Measurements from ENCODE around the gene ENO4.

The ENO4 gene

GRCh38 chr10:116848032-116848943 is 1.0 kb upstream of the ENO4 start:
- peak; percentile 77 for DNase-seq (ENCODE audit: low spot score)
- in situ Hi-C loops (cut with MboI; ENCODE audit: low pct_unique_long_range_greater_than_20kb, low sequenced_read_pairs, unreplicated experiment) = no loop called here
- TF ChIP-seq, protein P1, sequence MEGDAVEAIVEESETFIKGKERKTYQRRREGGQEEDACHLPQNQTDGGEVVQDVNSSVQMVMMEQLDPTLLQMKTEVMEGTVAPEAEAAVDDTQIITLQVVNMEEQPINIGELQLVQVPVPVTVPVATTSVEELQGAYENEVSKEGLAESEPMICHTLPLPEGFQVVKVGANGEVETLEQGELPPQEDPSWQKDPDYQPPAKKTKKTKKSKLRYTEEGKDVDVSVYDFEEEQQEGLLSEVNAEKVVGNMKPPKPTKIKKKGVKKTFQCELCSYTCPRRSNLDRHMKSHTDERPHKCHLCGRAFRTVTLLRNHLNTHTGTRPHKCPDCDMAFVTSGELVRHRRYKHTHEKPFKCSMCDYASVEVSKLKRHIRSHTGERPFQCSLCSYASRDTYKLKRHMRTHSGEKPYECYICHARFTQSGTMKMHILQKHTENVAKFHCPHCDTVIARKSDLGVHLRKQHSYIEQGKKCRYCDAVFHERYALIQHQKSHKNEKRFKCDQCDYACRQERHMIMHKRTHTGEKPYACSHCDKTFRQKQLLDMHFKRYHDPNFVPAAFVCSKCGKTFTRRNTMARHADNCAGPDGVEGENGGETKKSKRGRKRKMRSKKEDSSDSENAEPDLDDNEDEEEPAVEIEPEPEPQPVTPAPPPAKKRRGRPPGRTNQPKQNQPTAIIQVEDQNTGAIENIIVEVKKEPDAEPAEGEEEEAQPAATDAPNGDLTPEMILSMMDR (IDR thresholded peaks at IDR 0.05; ENCODE audit: extremely low read depth, insufficient read depth, missing control alignments) = no peak

- in situ Hi-C loops (cut with MboI; ENCODE audit: low pct_unique_long_range_greater_than_20kb, low sequenced_read_pairs, unreplicated experiment) = no loop called here
- TF ChIP-seq, protein P1 (IDR thresholded peaks at IDR 0.05; ENCODE audit: extremely low read depth, insufficient read depth, missing control alignments) = no peak
- no peak for DNase-seq (ENCODE audit: low spot score)
Measured at GRCh38 chr10:116848944-116849247, 403 bp upstream of the ENO4 start.

- in situ Hi-C loops (cut with MboI; ENCODE audit: low pct_unique_long_range_greater_than_20kb, low sequenced_read_pairs, unreplicated experiment) = no loop called here
- TF ChIP-seq, protein P1 (IDR thresholded peaks at IDR 0.05; ENCODE audit: extremely low read depth, insufficient read depth, missing control alignments) = no peak
- no peak for DNase-seq (ENCODE audit: low spot score)
Measured at GRCh38 chr10:116850058-116850611, 836 bp downstream of the ENO4 start.

DNA sequence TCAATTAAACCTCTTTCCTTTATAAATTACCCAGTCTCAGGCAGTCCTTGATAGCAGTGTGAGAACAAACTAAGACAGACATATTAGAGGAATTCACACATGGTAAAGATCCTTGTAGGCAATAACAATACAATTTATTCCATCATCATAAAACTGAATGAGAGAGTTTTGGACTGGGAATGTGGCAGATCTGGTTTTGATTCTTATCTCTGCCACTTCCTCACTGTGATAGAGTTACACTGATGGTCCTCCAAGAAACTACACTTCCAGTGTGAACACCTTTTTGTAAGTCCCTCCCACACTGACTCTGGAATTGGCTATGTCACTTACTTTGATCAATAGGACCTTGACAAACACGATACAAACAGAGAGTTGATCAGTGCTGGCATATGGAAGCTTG is 2.9 kb downstream of the ENO4 start:
- TF ChIP-seq, protein P1 (IDR thresholded peaks at IDR 0.05; ENCODE audit: extremely low read depth, insufficient read depth, missing control alignments) = no peak
- in situ Hi-C loops (cut with MboI; ENCODE audit: low pct_unique_long_range_greater_than_20kb, low sequenced_read_pairs, unreplicated experiment) = no loop called here
- no peak for DNase-seq (ENCODE audit: low spot score)

DNA sequence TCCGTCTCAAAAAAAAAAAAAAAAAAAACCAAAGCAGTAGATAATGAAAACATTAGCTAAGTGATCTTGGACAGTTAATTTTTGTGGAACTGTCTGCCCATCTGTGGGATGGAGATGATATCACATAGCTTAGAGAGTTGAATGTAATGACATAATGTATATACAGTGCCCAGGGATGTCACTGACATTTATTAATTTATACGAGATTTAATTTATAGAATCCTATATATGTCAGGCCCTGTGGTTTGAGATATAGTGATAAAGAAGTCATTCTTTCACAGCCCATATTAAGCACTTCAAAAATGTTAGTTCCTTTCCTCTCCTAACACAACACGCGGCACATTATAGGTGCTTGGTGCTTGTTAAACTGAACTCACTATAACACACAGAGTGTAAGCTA is 4.0 kb downstream of the ENO4 start:
- TF ChIP-seq, protein P1 (IDR thresholded peaks at IDR 0.05; ENCODE audit: extremely low read depth, insufficient read depth, missing control alignments) = no peak
- in situ Hi-C loops (cut with MboI; ENCODE audit: low pct_unique_long_range_greater_than_20kb, low sequenced_read_pairs, unreplicated experiment) = no loop called here
- no peak for DNase-seq (ENCODE audit: low spot score)

GRCh38 chr10:116853701-116854100 is 4.4 kb downstream of the ENO4 start:
- in situ Hi-C loops (cut with MboI; ENCODE audit: low pct_unique_long_range_greater_than_20kb, low sequenced_read_pairs, unreplicated experiment) = no loop called here
- TF ChIP-seq, protein P1 (IDR thresholded peaks at IDR 0.05; ENCODE audit: extremely low read depth, insufficient read depth, missing control alignments) = no peak
- DNase-seq (ENCODE audit: low spot score) = no peak

Data from GM13977 (cell line).